LNCAP (cell line): ENCODE data around the gene BUB1B.

ENCODE experiments used
- CTCF ChIP-seq: fragments of 450-650 bp; IDR thresholded peaks from 2 replicates; pipeline ENCODE4 v1.5.1; 2017; ENCODE audit warnings: mild to moderate bottlenecking

The BUB1B gene

GRCh38 chr15:40155270-40155910 lies 5.5 kb upstream of the BUB1B start:
- TF ChIP-seq CTCF: no peak

DNA sequence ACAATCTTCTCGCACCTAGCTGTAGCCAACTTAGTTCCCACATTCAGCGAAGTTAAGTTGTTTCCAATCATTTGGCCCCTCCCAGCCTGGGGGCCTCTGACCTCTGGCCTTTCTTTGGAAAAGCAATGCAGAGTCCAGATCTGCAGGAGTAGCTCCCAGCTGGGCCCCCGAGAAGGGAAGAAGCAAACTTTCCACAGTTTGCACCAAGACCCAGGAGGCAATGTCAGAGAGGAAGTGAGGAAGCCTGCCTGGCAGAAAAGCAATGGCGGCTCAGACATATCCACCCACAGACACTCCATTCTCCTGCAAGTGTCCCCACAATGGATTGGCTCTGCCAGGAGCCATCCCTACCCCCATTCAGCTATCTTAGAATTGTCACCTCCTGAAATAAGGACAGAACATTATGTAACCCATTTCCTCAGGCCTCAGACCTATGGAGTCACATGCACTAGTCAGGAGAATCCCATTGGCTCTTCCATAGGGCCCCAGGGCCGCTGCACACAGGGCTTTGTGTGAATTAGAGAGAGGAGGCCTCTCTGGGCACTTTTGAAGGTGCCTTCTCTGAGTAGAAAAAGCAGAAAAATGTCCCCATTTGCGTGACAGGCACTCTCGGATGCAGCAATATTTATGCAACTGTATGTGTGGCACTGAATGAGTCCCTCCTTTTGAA lies 3.0 kb upstream of the BUB1B start:
- TF ChIP-seq CTCF: no peak

DNA sequence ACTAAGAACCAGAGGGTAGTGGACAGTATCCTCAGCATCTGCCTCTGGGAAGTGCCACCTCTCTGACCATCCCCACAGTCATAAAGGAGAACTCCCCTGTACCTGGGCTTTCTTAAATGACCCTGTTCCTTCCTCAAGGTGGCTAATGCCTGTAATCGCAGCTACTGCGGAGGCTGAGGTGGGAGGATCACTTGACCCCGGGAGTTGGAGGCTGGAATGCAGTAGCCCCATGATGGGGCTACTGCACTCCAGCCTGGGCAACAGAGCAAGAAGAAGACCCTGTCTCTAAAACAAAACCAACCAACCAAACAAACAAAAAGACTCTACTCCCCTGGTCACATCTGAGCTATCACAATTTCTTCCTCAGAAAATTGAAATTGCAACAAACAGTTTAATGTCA lies 848 bp upstream of the BUB1B start:
- no peak for TF ChIP-seq CTCF

- no peak for TF ChIP-seq CTCF
Measured at GRCh38 chr15:40161693-40162391, 973 bp downstream of the BUB1B start.

- TF ChIP-seq CTCF: no peak
Measured at GRCh38 chr15:40162552-40162951, 1.7 kb downstream of the BUB1B start.

- TF ChIP-seq CTCF: no peak
Measured at GRCh38 chr15:40163657-40164416, 3.0 kb downstream of the BUB1B start.

- no peak for TF ChIP-seq CTCF
Measured at GRCh38 chr15:40175160-40175559, 14.3 kb downstream of the BUB1B start.
